HG03558 (cell line): ENCODE measurements around the gene ENTPD5.
"Not testable (repeated sequence)": the region's sequence is repeated elsewhere in the genome, so short reads cannot be mapped to it uniquely, and the experiment has no call there.

Experiments used
- ATAC-seq: cut with Tn5 transposase; IDR thresholded peaks from one replicate; pipeline ENCODE4 v1.9.1; 2021; ENCODE audit warnings: moderate number of reproducible peaks; ENCODE audit not compliant: unreplicated experiment; ENCODE audit errors: extremely low read depth

The ENTPD5 gene

DNA sequence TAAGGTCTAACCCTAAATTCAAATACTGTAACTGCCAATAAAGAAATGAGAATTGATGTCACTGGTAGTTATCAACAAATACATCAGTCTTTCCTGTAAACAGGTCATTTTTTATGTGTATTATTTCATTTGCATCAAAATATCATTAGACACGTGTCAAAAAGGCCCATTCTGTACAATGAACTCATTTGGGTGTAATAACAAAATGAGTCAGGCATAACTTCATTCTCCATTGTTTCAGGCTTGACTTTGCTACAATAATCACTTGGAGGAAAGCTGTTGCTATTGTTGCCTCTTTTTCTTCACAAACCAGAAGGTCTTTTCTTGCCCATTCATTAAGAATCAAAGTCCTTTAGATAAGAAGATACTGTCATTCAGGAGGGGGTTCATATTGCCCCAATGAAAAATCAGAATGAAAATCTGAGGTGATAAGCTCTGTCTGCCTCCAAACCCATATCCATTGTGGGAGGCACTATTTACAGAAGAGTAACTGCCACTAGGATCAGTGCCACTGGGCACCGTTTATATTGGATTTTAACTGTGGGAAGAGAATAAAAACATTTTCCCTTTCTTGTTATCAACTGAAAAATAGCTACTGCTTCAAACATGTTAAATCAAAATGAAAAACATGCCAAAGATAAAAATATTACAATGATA lies 10.1 kb downstream of the ENTPD5 start:
- ATAC-seq: no peak

DNA sequence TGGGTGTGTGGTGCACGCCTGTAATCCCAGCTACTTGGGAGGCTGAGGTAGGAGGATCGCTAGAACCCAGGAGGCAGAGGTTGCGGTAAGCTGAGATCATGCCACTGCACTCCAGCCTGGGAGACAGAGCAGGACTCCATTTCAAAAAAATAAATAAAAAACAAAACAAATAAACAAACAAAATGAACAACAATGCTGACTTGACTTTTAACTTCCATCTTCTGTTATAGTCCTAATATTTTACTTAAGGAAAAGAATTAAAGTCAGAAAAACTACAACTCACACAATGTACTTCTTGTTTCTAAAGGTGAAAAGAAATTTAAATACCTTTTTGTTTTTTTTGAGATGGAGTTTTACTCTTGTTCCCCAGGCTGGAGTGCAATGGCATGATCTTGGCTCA lies 13.4 kb downstream of the ENTPD5 start:
- ATAC-seq: not testable (repeated sequence)

DNA sequence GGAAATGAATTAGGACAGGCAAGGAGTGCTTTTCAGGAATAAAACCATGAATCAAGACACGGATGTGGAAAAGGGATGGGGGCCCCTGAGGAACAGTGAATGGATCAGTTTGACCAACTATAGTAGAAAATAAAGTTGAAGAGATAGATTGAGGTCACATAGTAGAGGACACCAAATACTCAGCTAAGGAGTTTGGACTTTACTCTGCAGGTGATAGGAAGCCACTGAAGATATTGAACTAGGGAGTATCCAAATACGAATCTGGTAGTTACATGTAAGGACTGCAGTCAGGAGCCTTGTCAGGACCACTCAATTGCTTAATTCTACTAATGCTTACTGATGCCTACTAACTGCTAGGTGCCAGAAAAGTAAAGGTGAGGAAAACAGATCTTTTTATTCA lies 20.4 kb downstream of the ENTPD5 start:
- no peak for ATAC-seq

DNA sequence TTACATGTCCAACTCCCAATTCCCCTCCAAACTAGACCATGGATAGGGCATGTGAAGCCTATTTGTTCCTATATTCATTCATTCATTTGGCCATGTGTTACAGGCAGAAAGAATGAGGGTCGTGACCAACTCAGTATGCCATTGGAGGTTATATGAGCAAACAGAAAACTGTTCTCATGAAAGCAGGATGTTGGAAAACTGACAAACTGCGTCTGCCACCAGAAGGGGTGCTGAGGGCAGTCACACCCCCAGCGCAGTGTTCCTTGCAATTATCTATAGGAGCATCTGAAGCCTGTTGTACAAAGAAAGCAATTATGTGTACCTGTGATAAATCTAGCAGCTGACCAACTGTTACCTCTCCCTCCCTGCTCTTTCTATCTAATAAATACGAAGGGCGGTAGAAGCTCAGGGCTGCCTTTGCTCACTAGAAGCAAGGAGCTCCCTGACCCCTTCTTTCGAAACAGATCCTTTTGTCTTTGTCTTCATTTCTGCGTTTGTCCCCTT lies 21.1 kb downstream of the ENTPD5 start:
- ATAC-seq: no peak

DNA sequence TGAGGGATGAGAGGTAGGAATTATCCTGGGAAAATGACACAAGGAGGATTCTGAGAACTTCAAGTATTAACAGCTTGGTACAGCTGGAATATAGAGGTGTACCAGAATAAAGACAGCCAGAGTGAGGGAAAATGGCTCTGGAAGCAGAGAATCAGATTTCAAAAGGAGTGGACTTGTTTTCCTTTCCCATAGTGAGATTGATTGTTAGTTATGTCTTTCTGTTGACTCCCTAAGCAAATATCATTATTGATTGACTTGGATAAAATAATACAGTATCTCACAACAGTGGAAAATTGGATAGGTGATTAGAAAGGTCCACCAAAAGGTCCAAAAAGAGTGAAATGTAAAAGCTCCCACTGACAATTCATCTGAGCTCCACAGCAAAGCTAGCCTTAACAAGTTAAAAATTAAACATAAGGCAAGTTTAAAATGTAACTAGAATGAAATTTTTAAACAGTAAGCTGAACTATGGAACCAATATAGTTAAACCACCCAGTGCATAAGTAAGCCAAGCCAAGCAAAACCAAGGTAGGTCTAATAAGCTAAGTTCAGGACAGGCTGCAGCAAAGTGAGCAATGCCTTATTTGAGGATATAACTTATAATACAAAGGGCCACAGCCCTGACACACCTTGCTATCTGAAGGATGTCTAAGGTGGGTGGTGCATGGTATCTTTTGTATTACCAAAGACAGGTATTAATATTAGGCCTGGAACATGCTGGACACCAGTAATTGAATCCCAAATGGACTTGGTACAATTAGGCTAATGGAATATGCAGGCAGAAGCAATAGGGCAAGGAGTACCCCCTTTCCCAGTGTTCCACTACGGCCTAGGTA lies 21.8 kb downstream of the ENTPD5 start:
- ATAC-seq: no peak

DNA sequence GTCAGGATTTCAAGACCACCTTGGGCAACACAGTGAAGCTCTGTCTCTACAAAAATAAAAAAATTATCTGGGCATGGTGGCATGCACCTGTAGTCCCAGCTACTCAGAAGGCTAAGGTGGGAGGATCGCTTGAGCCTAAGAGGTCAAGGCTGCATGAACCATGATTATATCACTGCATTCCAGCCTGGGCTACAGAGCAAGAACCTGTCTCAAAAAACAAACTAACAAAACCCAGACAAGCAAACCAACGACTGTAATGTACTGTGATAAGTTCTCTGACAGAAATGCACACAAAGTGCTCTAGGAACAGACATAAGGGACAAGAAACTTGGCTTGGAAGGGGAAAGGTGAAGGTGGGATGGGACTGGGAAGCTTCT lies 22.4 kb downstream of the ENTPD5 start:
- ATAC-seq: no peak

DNA sequence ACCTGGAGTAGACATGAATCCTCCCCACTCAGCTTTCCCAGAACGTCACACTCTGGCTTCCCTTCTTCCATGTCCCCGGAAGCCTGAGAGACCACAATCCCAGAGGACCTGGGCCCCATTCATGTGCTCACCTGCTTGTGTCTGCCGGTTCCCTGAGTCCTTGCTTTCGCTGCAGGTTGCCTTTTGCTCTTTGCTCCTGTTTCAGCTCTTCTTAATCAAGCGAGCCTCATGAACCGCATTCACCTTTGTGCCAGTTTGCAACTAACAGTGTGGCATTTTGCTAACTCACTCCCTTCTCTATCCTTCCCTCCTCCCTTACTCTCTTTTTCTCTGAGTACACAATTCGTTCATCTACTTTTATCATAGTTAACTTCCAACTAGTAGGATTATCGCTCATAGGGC lies 23.1 kb downstream of the ENTPD5 start:
- ATAC-seq: no peak

DNA sequence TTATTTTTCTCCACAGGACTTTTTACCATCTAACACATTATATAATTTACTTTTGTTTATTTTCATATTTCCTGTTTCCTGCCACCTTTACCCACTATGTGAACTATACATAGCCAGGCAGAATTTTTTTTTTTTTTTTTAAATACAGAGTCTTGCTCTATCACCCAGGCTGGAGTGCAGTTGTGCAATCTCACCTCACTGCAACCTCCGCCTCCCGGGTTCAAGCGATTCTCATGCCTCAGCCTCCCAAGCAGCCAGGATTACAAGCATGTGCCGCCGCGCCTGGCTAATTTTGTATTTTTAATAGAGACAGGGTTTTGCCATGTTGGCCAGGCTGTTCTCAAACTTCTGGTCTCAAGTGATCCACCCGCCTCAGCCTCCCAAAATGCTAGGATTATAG lies 24.2 kb downstream of the ENTPD5 start:
- ATAC-seq: not testable (repeated sequence)

DNA sequence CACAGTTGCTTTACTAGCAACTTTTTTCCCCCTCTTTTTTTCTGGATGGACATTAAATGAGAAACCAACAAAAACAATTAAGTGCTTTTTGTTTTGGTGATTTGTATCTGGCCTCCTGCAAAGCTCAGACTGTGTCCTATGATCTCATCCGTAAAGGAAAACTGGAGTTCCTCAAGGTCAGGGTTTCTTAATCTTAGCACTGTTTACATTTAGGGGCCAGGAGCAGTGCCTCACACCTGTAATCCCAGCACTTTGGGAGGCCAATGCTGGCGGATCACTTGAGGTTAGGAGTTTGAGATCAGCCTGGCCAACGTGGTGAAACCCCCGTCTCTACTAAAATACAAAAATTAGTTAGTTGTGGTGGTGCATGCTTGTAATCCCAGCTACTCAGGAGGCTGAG lies 28.0 kb downstream of the ENTPD5 start:
- ATAC-seq: no peak

DNA sequence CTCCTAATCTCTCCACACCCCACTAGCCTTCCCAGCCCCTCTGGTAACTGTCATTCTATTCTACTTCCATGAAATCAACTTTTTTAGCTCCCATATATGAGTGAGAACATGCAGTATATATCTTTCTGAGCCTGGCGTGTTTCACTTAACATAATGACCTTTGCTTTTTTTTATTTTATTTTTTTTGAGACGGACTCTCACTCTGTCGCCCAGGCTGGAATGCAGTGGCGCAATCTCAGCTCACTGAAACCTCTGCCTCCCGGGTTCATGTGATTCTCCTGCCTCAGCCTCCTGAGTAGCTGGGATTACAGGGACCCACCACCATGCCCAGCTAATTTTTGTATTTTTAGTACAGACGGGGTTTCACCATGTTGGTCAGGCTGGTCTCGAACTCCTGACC lies 30.4 kb downstream of the ENTPD5 start:
- ATAC-seq: not testable (repeated sequence)

DNA sequence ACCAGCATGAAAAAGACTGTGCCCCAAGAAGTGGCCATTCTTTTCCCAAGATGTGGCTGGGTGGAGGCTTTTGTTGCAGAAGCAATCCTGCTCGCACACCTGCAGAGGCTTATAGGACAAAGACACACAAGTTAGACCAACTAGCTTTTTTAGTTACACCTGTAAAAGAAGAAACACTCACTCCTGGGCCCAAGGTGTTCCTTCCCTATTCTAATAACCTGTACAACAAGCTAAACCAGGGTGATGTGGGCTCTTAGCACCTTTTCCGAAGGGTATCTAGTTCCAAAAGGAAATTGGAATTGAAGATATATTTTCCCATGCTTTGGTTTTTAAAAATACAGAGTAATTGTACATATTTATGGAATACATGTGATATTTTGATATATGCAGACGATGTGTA lies 31.0 kb downstream of the ENTPD5 start:
- ATAC-seq: no peak

DNA sequence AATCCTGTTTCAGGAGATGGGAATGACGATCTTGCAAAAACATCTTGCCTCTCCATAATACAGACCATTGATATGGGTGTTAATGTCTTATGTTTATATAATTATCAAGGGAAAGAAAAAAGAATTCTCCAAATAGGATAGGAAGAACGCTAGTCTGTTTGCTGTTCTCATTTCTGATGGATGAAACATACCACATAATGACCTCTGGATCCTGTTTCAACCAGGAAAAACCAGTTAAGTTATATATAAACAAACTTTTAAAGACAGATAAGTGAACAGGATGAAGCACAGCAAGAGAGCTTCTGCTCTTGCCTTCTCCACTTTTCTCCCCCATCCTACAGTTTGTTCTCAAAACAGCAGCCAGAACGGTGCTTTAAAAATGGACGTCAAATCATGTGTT lies 41.2 kb downstream of the ENTPD5 start:
- no peak for ATAC-seq

DNA sequence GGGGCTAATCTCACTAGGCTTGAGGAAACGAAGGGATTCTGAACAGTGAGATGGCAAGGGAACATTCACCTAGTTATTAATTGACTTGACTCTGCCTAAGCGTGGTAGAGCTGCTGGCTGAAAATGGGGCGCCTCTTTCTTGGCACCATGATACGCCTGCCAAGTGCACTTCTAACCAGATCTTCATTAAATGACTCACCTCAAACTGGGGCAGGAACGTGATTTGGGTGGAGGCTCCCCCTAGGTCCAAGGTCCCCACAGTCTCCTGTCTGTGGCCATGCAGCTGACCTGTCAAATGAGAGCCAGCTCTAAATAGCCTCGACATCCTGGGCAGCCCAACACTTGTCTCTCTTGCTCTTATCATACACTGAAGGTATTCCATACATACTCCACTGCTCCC lies 43.0 kb downstream of the ENTPD5 start:
- no peak for ATAC-seq

DNA sequence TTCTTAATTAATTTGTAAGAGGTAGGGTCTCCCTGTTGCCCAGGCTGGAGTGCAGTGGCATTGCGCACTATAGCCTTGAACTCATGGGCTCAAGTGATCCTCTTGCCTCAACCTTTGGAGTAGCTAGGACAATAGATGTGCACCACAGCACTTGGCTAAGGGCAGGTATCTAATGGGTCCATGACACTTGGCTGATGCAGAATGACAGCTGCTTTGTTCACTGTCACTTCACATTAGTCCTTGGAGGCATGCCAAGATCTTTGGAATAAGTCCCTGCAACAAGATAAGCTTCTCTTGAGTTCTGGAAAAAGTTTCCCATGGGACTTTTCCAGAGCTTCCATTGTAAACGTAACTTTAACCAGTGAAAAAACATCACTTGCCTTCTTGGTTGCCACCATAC lies 45.6 kb downstream of the ENTPD5 start:
- ATAC-seq: no peak

DNA sequence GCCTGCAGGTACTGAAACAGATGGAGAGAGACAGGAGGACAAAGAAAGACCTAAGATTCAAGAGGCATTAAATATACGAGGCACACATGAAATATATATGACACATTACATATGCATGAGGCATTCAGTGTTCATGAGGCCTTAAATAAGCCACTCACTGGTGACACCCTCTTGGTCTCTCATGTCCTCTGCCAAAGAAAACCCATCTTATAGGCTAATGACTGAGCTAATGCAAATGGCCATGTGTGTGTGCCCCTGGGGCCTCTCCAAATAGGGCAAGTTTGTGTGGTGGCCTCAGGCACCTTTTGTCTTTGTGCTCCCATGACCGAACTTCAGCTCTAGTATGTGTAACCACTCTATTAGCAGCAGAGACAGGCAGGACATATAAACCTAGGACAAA lies 50.2 kb downstream of the ENTPD5 start:
- no peak for ATAC-seq

DNA sequence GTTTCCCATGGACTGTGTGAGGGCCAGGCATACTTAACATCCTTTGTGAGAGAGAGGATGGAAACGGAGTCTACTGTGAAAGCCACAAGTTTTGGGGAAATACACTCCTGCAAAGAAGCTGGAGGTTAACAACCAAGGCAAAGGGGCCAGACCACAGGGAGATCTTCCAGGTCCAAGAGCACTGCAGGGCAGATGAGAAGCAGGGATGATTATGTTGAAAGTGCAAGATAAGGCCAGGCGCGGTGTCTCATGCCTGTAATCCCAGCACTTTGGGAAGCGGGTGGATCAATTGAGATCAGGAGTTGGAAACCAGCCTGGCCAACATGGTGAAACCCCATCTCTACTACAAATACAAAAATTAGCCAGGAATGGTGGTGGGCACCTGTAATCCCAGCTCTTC lies 53.9 kb downstream of the ENTPD5 start:
- ATAC-seq: no peak

DNA sequence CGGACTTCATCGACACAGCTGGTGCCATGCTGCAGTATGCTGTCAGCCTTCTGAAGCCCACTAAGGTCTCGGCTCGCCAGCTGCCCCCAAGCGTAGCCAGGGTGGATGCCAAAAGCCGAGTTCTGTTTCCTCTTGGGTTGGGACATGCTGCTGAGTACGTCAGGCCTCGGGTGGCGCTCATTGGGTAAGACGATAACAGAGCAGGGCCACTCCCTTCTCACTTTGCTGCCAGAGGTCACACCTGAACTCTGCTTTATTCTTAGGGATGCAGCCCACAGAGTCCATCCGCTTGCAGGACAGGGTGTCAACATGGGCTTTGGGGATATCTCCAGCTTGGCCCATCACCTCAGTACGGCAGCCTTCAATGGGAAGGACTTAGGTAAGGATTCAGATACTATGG lies 57.9 kb downstream of the ENTPD5 start:
- ATAC-seq: no peak

DNA sequence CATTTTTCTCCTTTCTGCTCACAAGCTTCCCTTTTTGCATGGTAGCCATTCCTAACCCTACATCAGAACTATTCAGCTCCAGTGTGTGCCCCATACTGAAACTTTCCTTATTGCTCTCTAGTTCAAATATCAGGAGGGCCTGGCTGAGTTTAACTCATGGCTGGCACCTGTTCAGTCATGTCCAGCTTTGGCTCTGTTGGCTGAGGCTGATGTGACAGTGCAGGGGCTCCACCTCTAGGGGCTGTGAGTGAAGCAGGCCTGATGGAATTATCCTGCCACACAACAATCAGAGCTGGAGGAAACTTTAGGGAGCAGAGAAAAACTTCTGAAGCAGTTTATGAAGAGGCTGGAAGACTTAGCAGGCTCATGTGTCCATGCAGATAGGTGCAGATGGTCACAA lies 60.5 kb downstream of the ENTPD5 start:
- no peak for ATAC-seq

DNA sequence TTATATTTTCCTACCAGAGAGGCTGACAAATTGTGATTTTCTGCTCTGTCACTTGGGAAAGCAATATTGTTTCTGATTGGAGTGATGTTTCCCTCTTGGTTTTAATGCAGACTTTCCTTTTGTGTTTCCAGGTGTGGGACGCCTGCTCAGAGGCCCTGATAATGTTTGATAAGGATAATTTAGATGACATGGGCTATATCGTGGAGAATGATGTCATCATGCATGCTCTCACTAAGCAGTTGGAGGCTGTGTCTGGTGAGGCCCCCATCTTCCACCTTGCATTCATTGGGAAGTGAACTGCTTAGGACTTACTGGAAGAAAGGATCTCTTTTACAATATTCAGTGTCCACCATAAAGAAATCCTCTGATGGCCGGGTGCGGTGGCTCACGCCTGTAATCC lies 63.4 kb downstream of the ENTPD5 start:
- no peak for ATAC-seq

DNA sequence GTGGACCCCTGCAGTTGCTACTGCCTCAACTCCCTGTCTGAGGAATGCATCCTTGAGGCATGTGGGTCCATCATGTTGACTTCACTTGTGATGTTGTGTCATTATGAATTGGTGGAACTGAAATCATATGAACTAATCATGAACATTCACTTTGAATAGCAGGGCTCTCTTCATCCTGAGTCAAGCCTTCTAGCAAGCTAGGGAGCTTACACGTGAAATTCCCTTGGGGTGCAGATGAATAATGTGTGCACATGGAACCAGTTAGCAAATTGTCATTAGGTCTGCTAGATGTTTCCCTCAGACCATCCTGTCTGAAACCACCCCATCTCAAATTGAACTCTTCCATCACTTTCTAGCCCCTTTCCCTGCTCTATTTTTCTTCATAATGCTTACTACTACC lies 65.4 kb downstream of the ENTPD5 start:
- ATAC-seq: no peak

DNA sequence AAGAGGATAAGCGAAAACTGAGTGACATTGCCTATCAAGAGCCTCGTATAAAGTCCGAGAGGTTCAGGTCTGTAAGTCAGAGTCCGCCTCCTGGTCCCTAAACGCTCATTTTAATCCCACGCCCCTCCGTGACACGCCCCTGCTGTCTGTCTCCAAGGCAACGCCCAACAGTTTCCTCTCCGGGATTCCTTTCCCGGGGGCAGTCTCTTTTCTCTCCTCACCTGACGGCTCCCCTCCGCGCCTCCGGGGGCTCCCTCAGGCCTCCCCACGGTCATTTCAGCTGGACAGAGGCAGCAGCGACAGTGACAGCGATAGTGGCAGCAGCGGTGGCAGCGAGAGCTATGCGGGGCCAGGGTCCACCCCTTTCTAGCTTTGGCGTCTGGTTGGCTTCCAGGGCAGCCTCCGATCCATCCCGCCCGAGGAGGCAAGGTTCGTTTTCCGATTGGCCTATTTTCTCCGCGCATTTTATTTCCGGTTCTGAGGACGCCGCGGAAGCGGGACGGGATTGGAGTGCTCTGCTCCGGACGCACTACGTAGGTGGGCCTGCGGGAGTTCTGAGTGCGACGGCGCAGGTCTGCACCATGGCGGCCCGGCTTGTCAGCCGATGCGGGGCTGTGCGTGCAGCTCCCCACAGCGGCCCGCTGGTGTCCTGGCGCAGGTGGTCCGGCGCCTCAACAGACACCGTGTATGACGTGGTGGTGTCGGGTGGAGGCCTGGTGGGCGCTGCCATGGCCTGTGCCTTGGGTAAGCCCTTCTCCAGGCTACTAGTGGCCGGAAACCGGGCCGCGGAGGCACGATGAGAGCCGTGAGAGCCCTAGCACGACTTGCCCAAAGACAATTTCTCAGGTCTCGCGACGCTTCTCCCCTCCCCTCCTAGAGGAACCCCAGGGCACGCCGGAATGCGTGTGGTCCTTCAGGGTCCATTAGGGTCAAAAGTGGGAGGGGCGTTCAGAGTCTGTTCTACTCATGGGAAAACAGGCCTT lies 69.0 kb downstream of the ENTPD5 start, which contains the start of the genes COQ6 and FAM161B:
Gene COQ6, plus strand, starts transcription at position 551 of the 983 bp plus-strand sequence. Its CDS starts 31 bp downstream, at position 582.
Gene FAM161B, minus strand, starts transcription at position 343 of the 983 bp plus-strand sequence. Its CDS starts 68 bp downstream, at position 275.
- ATAC-seq: peak; percentile 56
